IPS DF 6.9 (cell line): ENCODE results near the gene UGT1A5.

Experiments
- DNase-seq: peaks from one replicate; pipeline ENCODE4 v3.0.0-alpha.2; 2013; ENCODE audit warnings: low read depth, low spot score
- H3K27ac ChIP-seq: one replicate; pipeline ENCODE4 v1.5.1; 2013; ENCODE audit warnings: low read length, control low read depth
- H3K27me3 ChIP-seq: 2 replicates; pipeline ENCODE4 v1.6.1; 2013; ENCODE audit warnings: mild to moderate bottlenecking, low read length; ENCODE audit not compliant: control insufficient read depth, insufficient read depth
- H3K36me3 ChIP-seq: 2 replicates; pipeline ENCODE4 v1.6.1; 2013; ENCODE audit warnings: low read length; ENCODE audit not compliant: control insufficient read depth, insufficient read depth
- H3K4me1 ChIP-seq: 2 replicates; pipeline ENCODE4 v1.6.1; 2013; ENCODE audit warnings: low read length; ENCODE audit not compliant: control insufficient read depth, insufficient read depth
- H3K4me3 ChIP-seq: 2 replicates; pipeline ENCODE4 v1.5.1; 2013; ENCODE audit warnings: mild to moderate bottlenecking, low read length
- H3K9me3 ChIP-seq: 2 replicates; pipeline ENCODE4 v1.6.1; 2013; ENCODE audit warnings: low read length, inconsistent platforms; ENCODE audit not compliant: control insufficient read depth, insufficient read depth
- WGBS: extraction: QIAGEN DNeasy Blood & Tissue Kit; methylation state at CpG from one replicate; pipeline ENCODE4 v1.1.7; 2013; ENCODE audit warnings: mixed read lengths, missing lambda C conversion rate; ENCODE audit not compliant: insufficient read length, insufficient coverage; 5-methylcytosine and 5-hydroxymethylcytosine counted together

Gene UGT1A5

GRCh38 chr2:233817361-233817911 is 104.7 kb downstream of the UGT1A5 start:
- no peak overlapping the region for H3K4me3 ChIP-seq
- H3K27me3 ChIP-seq: no peaks in the 10 kb centered on the region
- no peak overlapping the region for H3K27ac ChIP-seq
- H3K9me3 ChIP-seq: no peaks in the 10 kb centered on the region
- no peak for DNase-seq
- no peaks in the 10 kb centered on the region for H3K4me1 ChIP-seq
- WGBS: no CpG with 5 or more reads among the region's 3 CpGs
- no peaks in the 10 kb centered on the region for H3K36me3 ChIP-seq

- H3K36me3 ChIP-seq: no peaks in the 10 kb centered on the region; the same call in 1 of the 2 replicates
- no CpG with 5 or more reads among the region's 11 CpGs for WGBS
- H3K9me3 ChIP-seq: no peaks in the 10 kb centered on the region
- no peaks in the 10 kb centered on the region for H3K4me1 ChIP-seq
- H3K4me3 ChIP-seq: no peak overlapping the region
- no peak for DNase-seq
- no peak overlapping the region for H3K27ac ChIP-seq
- H3K27me3 ChIP-seq: no peaks in the 10 kb centered on the region
These were observed 105.4 kb downstream of the UGT1A5 start for GRCh38 chr2:233817995-233818638.

- WGBS: no CpG with 5 or more reads among the region's 17 CpGs
- Histone ChIP-seq H3K9me3 (no peaks in the 10 kb centered on the region), H3K27ac (no peak overlapping the region), H3K4me1 (no peaks in the 10 kb centered on the region), H3K4me3 (no peak overlapping the region), H3K27me3 (no peaks in the 10 kb centered on the region), H3K36me3 (no peaks in the 10 kb centered on the region; the same call in 1 of the 2 replicates)
- DNase-seq: no peak
These were observed 106.2 kb downstream of the UGT1A5 start for GRCh38 chr2:233818639-233819621.

GRCh38 chr2:233819884-233820773 is 107.4 kb downstream of the UGT1A5 start:
- no peak for DNase-seq
- no peak overlapping the region for H3K27ac ChIP-seq
- no peak overlapping the region for H3K4me3 ChIP-seq
- H3K36me3 ChIP-seq: no peaks in the 10 kb centered on the region; the same call in 1 of the 2 replicates
- H3K4me1 ChIP-seq: no peaks in the 10 kb centered on the region
- H3K27me3 ChIP-seq: no peaks in the 10 kb centered on the region
- WGBS: no CpG with 5 or more reads among the region's 18 CpGs
- no peaks in the 10 kb centered on the region for H3K9me3 ChIP-seq

GRCh38 chr2:233820774-233821105 is 108.0 kb downstream of the UGT1A5 start:
- Histone ChIP-seq H3K27me3 (no peaks in the 10 kb centered on the region), H3K36me3 (no peaks in the 10 kb centered on the region; the same call in 1 of the 2 replicates), H3K4me1 (no peaks in the 10 kb centered on the region), H3K9me3 (no peaks in the 10 kb centered on the region), H3K27ac (no peak overlapping the region), H3K4me3 (no peak overlapping the region)
- no CpG with 5 or more reads among the region's 6 CpGs for WGBS
- DNase-seq: no peak

GRCh38 chr2:233821196-233821595 is 108.5 kb downstream of the UGT1A5 start:
- H3K27me3 ChIP-seq: no peaks in the 10 kb centered on the region
- no peak overlapping the region for H3K4me3 ChIP-seq
- no peaks in the 10 kb centered on the region; the same call in 1 of the 2 replicates for H3K36me3 ChIP-seq
- no peak for DNase-seq
- H3K9me3 ChIP-seq: no peaks in the 10 kb centered on the region
- no peak overlapping the region for H3K27ac ChIP-seq
- no peaks in the 10 kb centered on the region for H3K4me1 ChIP-seq
- no CpG with 5 or more reads among the region's 3 CpGs for WGBS

- no CpG with 5 or more reads among the region's 8 CpGs for WGBS
- Histone ChIP-seq H3K27me3 (no peaks in the 10 kb centered on the region), H3K27ac (no peak overlapping the region), H3K4me1 (no peaks in the 10 kb centered on the region), H3K4me3 (no peak overlapping the region), H3K36me3 (no peaks in the 10 kb centered on the region; the same call in 1 of the 2 replicates), H3K9me3 (no peaks in the 10 kb centered on the region)
- no peak for DNase-seq
These were observed 109.0 kb downstream of the UGT1A5 start for GRCh38 chr2:233821709-233822100.

GRCh38 chr2:233822101-233822771 is 109.5 kb downstream of the UGT1A5 start:
- no CpG with 5 or more reads among the region's 21 CpGs for WGBS
- no peak overlapping the region for H3K4me3 ChIP-seq
- no peak for DNase-seq
- no peaks in the 10 kb centered on the region for H3K4me1 ChIP-seq
- H3K27me3 ChIP-seq: no peaks in the 10 kb centered on the region
- H3K27ac ChIP-seq: no peak overlapping the region
- H3K9me3 ChIP-seq: no peaks in the 10 kb centered on the region
- H3K36me3 ChIP-seq: no peaks in the 10 kb centered on the region; the same call in 1 of the 2 replicates
